ENCODE results near the gene SPG21.

DNA sequence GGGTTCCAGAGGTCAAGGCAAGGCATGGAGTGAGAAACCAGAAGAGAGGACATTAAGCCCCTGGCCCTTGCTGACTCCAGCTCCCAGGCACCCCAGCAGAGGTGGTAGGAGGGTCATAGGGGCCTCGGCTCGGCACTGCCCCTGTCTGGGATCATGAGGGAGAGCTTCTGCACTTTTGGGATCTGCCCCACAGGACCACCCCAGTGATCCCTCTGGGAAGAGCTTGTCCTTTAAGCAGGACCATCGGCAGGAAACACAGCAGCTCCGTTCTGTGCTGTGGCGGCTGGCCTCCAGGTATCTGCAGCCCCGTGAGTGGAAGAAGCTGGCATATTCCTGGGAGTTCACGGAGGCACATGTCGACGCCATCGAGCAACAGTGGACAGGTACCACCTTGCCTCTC, 42.5 kb downstream of the SPG21 start:
- TF ChIP-seq, protein P1, sequence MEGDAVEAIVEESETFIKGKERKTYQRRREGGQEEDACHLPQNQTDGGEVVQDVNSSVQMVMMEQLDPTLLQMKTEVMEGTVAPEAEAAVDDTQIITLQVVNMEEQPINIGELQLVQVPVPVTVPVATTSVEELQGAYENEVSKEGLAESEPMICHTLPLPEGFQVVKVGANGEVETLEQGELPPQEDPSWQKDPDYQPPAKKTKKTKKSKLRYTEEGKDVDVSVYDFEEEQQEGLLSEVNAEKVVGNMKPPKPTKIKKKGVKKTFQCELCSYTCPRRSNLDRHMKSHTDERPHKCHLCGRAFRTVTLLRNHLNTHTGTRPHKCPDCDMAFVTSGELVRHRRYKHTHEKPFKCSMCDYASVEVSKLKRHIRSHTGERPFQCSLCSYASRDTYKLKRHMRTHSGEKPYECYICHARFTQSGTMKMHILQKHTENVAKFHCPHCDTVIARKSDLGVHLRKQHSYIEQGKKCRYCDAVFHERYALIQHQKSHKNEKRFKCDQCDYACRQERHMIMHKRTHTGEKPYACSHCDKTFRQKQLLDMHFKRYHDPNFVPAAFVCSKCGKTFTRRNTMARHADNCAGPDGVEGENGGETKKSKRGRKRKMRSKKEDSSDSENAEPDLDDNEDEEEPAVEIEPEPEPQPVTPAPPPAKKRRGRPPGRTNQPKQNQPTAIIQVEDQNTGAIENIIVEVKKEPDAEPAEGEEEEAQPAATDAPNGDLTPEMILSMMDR (IDR thresholded peaks at IDR 0.05; ENCODE audit: borderline replicate concordance, extremely low read depth, low read length, poor library complexity, severe bottlenecking): no peak
- no peak for TF ChIP-seq EZH2 (IDR thresholded peaks at IDR 0.05; ENCODE audit: borderline replicate concordance, low read depth, low read length, severe bottlenecking)

Data from DND-41 (cell line).